GM21423 (cell line): ENCODE data around the gene GGA1.
"Not testable (repeated sequence)": the region's sequence is repeated elsewhere in the genome, so short reads cannot be mapped to it uniquely, and the experiment has no call there.

ENCODE experiments used
- ATAC-seq: cut with Tn5 transposase; IDR thresholded peaks from one replicate; pipeline ENCODE4 v1.9.1; 2021; ENCODE audit warnings: mild to moderate bottlenecking, moderate library complexity; ENCODE audit not compliant: unreplicated experiment

The GGA1 gene

DNA sequence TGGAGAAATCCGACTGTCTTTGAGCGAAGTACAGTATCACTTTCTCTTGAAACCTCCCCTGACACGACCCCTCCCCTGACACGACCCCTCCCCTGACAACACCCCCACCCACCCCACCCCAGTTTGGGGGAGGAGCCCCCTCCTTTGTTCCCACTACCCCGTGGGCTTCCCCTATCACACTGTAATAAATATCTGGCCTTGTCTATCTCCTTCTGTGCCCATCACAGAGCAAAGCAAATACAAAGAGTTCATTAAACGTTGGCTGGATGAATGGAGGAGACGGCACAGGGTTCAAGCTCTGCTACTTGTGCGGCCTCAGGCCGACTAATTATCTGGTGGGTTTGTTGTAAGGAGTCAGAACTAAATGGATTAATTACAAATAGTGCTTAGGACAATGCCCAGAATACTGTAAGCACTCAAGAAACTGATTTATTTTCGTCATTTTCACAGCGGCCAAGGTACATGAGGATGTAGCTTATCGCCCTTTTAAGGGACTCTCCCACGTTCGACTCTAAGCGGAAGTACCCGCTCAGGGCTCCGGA, 628 bp upstream of the GGA1 start:
- ATAC-seq: no peak

- no peak for ATAC-seq
These were observed 862 bp downstream of the GGA1 start for GRCh38 chr22:37609240-37610152.

GRCh38 chr22:37610153-37610475, 1.5 kb downstream of the GGA1 start:
- not testable (repeated sequence) for ATAC-seq

GRCh38 chr22:37610480-37611129, 2.0 kb downstream of the GGA1 start:
- ATAC-seq: no peak

DNA sequence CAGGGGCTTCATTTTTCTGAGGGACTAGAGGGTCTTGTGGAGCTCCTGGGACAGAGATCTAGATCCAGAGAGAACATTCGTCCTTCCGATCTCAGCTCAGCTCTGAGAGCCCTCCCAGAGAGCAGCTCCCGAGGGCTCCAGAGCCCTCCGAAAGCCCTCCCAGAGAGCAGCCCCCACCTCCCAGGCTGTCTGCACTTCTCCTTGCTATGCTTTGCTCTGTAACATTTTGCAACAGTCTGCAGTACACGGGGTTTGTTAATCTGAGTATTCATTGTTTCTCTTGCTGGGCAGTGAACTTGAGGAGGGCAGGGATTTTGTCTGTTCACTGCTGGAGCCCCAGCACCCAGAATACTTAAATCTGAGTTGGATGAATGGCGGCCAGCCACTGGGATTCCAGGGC, 2.6 kb downstream of the GGA1 start:
- no peak for ATAC-seq

DNA sequence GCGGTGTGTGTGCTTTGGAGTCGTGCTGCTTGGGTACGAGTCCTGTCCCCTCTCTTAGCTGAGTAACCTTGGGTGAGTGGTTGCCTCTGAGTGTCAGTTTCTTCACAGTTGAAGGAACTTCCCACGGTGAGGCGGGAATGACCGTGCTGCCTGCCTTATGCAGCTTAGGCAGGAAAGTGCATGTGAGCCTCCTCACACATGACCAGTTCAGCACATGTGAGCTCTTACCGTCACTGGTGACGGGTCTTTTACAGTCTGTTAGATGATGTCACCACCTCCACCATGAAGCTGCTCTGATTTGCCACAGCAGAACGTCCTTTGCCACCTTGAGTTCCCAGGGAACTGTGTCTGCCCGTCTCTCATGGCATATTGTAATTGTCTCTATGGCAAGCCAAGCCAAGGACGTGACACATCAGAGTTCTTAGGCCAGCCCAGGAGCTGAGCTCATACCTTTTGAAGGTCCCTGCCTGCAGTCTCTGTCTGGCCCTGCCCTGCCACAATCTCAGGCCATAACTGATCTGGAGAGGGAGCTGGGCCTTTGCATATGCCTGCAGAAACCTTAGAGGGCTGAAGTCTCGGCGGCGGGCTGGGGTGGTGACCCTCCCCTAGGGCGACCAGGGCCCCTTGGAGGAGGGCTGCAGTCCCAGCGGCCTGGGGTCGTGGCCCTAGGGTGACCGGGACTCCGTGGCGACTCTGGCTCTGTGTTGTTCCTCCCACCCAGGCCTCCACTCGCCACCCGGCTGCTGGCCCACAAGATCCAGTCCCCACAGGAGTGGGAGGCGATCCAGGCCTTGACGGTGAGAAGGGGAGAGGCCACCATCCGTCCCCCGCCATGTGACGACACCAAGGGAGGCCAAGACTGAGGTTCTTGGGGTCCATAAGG, 7.8 kb downstream of the GGA1 start:
- ATAC-seq: no peak

DNA sequence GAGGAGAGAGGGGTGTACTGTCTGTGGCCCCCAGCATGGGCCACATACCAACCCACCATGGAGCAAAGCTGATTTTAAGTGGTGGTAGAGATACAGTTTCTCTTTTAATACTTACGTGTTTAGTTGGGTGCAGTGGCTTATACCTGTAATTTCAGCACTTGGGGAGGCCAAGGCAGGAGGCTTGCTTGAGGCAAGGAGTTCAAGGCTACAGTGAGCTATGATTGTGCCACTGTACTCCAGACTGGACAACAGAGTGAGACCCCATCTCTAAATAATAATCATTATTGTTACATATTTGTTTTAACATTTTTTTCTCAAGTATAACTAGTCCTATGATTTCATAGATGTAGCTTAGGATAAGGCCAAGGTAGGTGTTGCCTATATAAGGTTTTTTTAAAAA, 8.8 kb downstream of the GGA1 start:
- no peak for ATAC-seq

GRCh38 chr22:37618072-37618656, 9.5 kb downstream of the GGA1 start:
- ATAC-seq: no peak

DNA sequence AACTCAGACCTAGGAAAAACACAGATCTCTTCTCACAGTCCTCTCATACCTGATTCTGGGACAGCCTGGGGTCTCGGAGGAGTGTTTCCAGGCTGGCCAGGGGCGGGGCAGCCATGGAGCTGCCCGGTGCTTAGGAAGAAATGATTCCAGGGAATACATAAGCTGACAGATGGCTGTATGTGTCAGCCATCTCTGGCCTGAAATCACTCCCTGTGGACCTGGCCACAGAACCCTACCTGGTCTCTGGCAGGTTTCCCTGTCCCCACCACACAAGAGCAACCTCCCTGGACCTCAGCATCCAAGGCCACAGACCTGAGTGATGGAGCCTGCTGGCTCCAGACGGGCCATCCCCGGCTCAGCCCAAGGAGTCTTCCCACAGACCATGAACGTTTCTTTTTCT, 10.0 kb downstream of the GGA1 start:
- ATAC-seq: no peak

- no peak for ATAC-seq
These were observed 11.4 kb downstream of the GGA1 start for GRCh38 chr22:37619991-37620390.

DNA sequence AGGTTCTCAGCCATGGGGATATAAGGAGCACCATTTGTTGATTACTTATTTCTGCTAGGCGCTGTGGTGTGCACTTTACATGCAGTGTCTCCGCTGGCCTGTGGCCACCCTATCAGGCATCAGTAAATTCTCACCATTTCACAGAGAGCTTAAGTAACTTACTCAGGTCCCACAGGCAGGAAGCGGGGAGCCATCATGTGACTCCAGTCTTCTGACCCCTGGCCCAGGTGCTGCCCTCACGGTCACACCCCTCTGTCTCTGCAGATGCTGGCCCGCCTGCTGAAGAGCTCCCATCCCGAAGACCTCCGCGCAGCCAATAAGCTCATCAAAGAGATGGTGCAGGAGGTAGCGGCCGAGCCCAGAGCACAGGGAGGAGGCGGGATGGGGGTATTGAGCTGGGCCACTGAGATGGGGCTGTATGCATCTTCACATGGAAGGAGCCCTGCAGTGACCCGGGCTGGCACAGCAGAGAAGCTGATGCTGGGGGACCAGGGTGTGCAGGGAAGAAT, 12.8 kb downstream of the GGA1 start:
- ATAC-seq: no peak

DNA sequence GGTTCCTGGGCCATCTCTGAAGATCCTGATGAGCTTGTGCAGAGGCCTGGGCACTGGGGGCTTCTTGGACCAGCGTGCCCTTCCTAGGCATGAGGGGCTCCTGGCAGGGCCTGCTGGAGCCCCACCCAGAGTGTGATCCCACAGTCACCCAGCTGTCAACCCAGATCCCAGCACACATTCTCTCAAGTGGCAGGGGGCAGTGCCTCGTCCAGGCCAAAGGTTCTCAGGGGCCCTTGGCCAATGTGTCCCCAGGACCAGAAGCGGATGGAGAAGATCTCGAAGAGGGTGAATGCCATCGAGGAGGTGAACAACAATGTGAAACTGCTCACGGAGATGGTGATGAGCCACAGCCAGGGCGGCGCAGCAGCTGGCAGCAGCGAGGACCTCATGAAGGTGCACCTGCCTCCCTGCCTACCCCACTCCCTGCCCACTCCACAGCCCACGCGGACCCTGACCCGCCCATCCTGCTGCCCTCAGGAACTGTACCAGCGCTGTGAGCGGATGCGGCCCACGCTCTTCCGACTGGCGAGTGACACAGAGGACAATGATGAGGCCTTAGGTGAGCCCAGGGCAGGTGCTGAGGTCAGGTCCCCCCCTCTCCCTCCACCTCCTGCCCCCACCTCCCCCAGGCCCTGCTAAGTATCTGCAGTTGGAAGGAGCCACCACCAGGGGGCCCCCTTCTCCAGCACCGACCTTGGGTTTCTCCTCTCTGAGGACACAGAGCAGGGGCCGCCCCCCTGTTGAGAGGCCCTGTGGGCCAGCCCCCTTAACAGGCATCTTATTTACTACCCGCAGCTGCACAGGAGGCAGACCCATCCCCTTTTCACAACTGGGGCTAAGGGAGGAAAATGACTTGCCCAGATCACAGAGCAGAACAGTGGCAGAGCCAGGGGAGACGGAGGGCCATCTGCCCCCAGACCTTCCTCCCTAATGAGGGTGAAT, 14.7 kb downstream of the GGA1 start:
- ATAC-seq: no peak

GRCh38 chr22:37624017-37624365, 15.4 kb downstream of the GGA1 start:
- ATAC-seq: no peak

DNA sequence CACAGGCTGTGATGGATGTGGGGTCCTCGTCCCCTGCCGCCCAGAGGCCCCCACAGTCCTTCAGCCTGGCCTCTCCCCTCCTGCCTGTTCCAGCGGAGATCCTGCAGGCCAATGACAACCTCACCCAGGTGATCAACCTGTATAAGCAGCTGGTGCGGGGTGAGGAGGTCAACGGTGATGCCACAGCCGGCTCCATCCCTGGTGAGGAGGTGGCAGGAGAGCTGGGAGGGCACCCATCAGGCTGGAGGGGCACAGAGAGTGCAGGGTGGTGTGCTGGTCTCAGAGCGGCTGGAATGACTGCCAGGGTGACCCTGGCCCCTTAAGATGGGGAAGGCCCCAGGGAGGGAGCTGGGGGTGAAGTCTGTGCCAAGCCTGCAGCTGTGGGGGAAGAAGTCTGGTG, 16.2 kb downstream of the GGA1 start:
- no peak for ATAC-seq

GRCh38 chr22:37625737-37626136, 17.1 kb downstream of the GGA1 start:
- ATAC-seq: no peak

GRCh38 chr22:37626144-37626543, 17.5 kb downstream of the GGA1 start:
- no peak for ATAC-seq

- no peak for ATAC-seq
These were observed 18.0 kb downstream of the GGA1 start for GRCh38 chr22:37626556-37627075.

DNA sequence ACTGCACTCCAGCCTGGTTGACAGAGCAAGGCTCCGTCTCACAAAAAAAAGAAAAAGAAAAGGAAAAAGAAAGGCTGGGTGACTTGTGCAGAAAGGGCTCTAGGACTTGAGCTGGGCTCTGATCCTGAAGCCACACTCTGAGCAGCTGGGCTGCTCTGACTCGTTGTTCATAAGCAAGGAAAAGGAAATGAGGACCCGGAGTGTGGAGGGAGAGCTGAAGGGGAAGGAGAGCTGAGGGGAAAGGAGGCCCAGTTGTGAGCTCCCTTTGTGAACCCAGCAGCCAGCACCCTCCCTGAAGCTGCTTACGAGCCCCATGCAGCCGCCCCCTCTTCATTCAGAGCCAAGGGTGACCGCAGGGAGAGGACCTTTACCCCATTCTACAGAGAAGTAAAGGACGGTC, 18.5 kb downstream of the GGA1 start:
- ATAC-seq: no peak

- ATAC-seq: no peak
These were observed 18.9 kb downstream of the GGA1 start for GRCh38 chr22:37627545-37627944.
